Lower leg skin (tissue), 4 donors: Measurements from ENCODE around the gene STARD10. TPM values are rescaled to one million over a fixed set of nuclear protein-coding genes. Genes with fewer than 3 reads are reported as not detected.

Experiments used
- DNase-seq, 2 donors: peaks; one replicate each; pipeline ENCODE4 v3.0.0-alpha.2; 2019; ENCODE audit warnings: low spot score in 2 of 2
- H3K4me3 ChIP-seq: fragments of 200-600 bp; sonication (generic); 2 replicates; pipeline ENCODE4 v1.5.1; 2017; ENCODE audit warnings: mild to moderate bottlenecking, low read depth; ENCODE audit not compliant: poor library complexity, severe bottlenecking
- POLR2A ChIP-seq, 2 donors: fragments of 450-650 bp; IDR thresholded peaks; one replicate each; pipeline ENCODE4 v1.6.1; 2016 to 2017; ENCODE audit warnings: antibody characterized with exemption in 2 of 2, mild to moderate bottlenecking in 1 of 2, moderate library complexity in 1 of 2
- WGBS, 2 donors: methylation state at CpG; one replicate each; pipeline ENCODE4 v1.1.5; 2018; 5-methylcytosine and 5-hydroxymethylcytosine counted together
- intact Hi-C: fragments of 100-400 bp; cut with DNase I; formaldehyde crosslinking; loops from one replicate; pipeline ENCODE4 v1.15.0; 2023; ENCODE audit warnings: low total_unique reads
- total RNA-seq, 4 donors: library from RNA; depleted of rRNA; stranded (reverse); fragments of >200 nt; gene quantifications; one replicate each; pipeline ENCODE4 v1.1.0, GENCODE V29; 2016
- TF ChIP-seq, protein P1 (sequence below), 3 donors: fragments of 450-650 bp; IDR thresholded peaks; one replicate each; pipeline ENCODE4 v1.5.1; 2016; ENCODE audit warnings: antibody characterized with exemption in 3 of 3, mild to moderate bottlenecking in 3 of 3, moderate library complexity in 2 of 3

STARD10 gene
- total RNA-seq, 4 donors from 2014 or later = 90.3 to 119 (median 110) TPM

DNA sequence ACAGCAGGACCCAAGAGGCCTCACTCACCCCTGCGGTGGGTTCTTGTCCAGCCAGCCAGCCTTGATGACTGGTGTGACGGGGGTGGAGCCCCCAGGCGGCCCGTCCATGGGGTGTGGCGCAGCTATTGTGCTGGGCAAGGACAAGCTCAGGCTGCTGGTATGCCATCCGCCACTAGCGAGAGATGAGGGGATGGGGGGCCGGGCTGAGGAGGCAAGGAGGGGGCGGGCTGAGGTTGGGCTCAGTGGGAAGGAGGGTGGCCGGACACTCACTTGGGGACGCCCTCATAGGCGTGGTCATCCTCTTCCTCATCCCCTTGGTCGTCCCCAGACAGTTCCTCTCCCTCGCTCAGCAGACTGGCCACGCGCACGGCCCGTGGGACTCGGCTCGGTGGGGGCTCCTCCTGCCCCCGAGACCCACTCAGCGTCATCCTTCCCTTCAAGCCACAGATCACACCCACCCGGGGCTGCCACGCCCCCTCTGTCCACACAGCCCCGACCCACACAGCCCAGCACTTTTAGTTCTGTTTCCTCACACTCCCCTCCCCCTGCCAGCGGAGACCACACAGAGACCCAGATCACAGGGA, 81.6 kb downstream of the STARD10 start:
- intact Hi-C loops = no loop called here
- no peak for DNase-seq
- no peak overlapping the region for H3K4me3 ChIP-seq
- 63 to 72% methylated on average over 17 to 26 of the region's 26 CpGs for WGBS, 2 donors
- no peak for TF ChIP-seq POLR2A (IDR thresholded peaks at IDR 0.05)
- TF ChIP-seq, protein P1, sequence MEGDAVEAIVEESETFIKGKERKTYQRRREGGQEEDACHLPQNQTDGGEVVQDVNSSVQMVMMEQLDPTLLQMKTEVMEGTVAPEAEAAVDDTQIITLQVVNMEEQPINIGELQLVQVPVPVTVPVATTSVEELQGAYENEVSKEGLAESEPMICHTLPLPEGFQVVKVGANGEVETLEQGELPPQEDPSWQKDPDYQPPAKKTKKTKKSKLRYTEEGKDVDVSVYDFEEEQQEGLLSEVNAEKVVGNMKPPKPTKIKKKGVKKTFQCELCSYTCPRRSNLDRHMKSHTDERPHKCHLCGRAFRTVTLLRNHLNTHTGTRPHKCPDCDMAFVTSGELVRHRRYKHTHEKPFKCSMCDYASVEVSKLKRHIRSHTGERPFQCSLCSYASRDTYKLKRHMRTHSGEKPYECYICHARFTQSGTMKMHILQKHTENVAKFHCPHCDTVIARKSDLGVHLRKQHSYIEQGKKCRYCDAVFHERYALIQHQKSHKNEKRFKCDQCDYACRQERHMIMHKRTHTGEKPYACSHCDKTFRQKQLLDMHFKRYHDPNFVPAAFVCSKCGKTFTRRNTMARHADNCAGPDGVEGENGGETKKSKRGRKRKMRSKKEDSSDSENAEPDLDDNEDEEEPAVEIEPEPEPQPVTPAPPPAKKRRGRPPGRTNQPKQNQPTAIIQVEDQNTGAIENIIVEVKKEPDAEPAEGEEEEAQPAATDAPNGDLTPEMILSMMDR (IDR thresholded peaks at IDR 0.05) = no peak

DNA sequence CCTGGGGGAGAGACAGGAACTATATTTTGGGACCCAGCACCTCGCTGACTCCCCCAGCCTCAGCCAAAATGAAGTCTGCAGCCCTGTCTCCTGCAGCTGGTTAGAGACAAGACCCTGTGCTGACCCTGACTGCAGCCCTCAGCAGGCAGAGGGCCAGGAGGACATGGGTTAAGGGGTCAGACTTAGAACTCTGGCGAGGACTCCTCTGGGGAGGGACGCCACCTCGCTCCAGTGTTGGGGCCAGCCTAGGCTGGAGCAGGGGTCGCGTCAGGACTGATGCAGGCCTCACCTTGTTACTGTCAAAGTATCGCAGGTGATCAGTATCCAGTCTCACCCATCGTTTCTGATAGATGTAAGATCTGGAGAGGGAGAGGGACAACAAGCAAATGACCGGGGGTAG, 82.7 kb downstream of the STARD10 start:
- H3K4me3 ChIP-seq = no peak overlapping the region
- no peak for DNase-seq
- intact Hi-C loops = no loop called here
- WGBS, 2 donors = 92 to 93% methylated on average over 8 to 9 of the region's 9 CpGs
- TF ChIP-seq, protein P1 (IDR thresholded peaks at IDR 0.05) = no peak
- TF ChIP-seq POLR2A (IDR thresholded peaks at IDR 0.05) = no peak

DNA sequence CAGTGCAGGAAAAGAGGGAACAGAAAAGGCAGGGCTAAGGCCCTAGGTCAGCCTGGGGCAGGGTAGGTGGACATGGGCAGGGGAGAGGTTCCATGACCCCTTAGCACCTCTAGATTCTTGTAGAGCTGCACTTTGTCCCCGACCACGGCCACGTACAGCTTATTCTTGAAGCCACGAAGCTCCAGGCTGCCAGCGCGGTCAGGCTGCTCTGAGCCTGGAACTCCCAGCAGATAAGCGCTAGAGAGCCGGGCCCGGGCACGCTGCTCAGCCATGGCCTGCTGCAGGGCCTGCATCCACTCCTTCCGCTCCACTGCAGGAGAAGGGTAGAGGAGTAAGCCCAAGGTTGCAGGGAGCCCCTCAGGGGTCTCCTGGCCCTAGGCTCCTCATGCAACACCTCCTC, 83.6 kb downstream of the STARD10 start:
- intact Hi-C loops = no loop called here
- no peak for DNase-seq
- no peak overlapping the region for H3K4me3 ChIP-seq
- TF ChIP-seq, protein P1 (IDR thresholded peaks at IDR 0.05) = no peak
- TF ChIP-seq POLR2A (IDR thresholded peaks at IDR 0.05) = no peak
- WGBS, 2 donors = 82 to 90% methylated on average over 11 of the region's 11 CpGs

DNA sequence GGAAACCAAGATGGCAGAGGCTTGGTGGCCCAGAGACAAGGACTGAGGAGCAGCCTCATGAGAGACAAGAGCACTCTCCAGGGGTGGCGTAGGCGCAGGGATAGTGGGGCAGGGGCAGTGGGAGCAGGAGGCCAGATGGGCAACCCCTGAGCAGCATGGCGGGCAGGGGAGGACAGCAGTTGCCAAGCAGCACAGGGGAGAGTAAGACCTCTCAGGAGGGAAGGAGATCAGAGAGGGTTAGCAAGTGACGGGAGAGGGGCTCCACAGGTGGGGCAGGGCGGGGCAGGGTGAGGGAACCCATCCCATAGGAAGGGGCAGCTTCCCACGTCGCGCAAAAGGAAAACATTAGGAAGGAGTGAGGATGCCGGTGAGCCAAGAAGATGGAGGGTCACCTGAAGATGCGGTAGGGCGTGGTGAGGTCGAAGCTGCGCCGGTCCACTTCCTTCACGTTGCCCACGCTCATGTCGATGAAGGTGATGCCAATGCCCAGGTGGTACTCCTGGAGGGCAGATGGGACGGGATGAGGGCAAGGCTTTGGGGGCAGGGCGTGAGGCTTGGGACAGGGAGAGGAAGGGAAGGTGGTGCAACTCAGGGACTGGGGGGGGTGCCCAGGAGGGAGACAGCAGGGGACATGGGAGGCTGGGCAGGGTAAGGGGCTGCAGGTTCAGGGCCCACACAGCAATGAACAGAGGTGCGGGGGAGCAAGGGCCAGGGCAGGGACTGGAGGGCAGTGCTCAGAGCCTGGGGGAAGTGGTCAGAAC, 84.2 kb downstream of the STARD10 start:
- intact Hi-C loops = no loop called here
- TF ChIP-seq, protein P1 (IDR thresholded peaks at IDR 0.05) = no peak
- no peak for TF ChIP-seq POLR2A (IDR thresholded peaks at IDR 0.05)
- WGBS, 2 donors = 94 to 95% methylated on average over 20 of the region's 20 CpGs
- no peak for DNase-seq
- no peak overlapping the region for H3K4me3 ChIP-seq

DNA sequence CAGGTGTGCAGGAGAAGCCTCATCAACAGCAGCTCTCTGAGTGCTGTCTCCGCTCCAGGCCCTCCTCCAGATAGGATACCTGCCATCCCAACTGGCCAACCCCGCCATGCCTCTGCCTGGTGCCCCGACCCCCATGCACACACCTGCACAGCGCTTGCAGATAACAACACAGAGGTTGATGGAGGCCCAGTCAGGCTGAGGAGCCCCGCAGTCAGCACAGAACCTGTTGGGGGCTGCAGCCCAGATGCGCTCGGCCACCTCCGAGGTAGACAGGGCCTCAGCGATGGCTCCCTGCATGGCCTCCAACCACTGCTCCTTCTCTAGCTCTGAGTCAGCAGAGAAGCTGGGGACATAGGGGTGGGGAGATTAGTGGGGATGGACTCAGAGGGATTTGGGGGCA, 86.8 kb downstream of the STARD10 start:
- DNase-seq = no peak
- 95 to 96% methylated on average over 7 to 9 of the region's 9 CpGs for WGBS, 2 donors
- H3K4me3 ChIP-seq = no peak overlapping the region
- TF ChIP-seq, protein P1 (IDR thresholded peaks at IDR 0.05) = no peak
- no peak for TF ChIP-seq POLR2A (IDR thresholded peaks at IDR 0.05)
- intact Hi-C loops = no loop called here
